DND-41 (cell line): ENCODE data around the gene UVRAG.

Experiments used
- CTCF ChIP-seq: IDR thresholded peaks from 2 replicates; pipeline ENCODE4 v1.5.1; 2012; ENCODE audit warnings: borderline replicate concordance, low read length, moderate library complexity, mild to moderate bottlenecking; ENCODE audit not compliant: poor library complexity, severe bottlenecking; ENCODE audit errors: extremely low read depth
- EZH2 ChIP-seq: IDR thresholded peaks from 3 replicates; pipeline ENCODE4 v1.6.1; 2012; ENCODE audit warnings: borderline replicate concordance, low read depth, mild to moderate bottlenecking, moderate library complexity, low read length, inconsistent platforms; ENCODE audit not compliant: severe bottlenecking

GRCh38 chr11:76167590-76167989, 352.6 kb downstream of the UVRAG start:
- TF ChIP-seq CTCF = no peak
- no peak for TF ChIP-seq EZH2
